Mesenchymal stem cell (in vitro differentiated cells and primary cell): ENCODE results near the gene BAG5.

Experiments
- DNase-seq: peaks from one replicate; pipeline ENCODE4 v3.0.0-alpha.2; 2013
- H2AFZ ChIP-seq: one replicate; pipeline ENCODE4 v1.6.1; 2013; ENCODE audit warnings: low read depth, mild to moderate bottlenecking, control low read depth, inconsistent platforms, low read length, moderate library complexity
- H2AK5ac ChIP-seq: 2 replicates; pipeline ENCODE4 v1.6.1; 2013; ENCODE audit warnings: low read length, moderate library complexity, mild to moderate bottlenecking, inconsistent platforms; ENCODE audit not compliant: severe bottlenecking
- H2BK120ac ChIP-seq: one replicate; pipeline ENCODE4 v1.6.1; 2013; ENCODE audit warnings: low read depth, mild to moderate bottlenecking, inconsistent platforms, low read length, moderate library complexity
- H2BK12ac ChIP-seq, 2 experiments: one replicate each; pipeline ENCODE4 v1.6.1; 2013; ENCODE audit warnings: inconsistent platforms in 2 of 2, low read length in 2 of 2, mild to moderate bottlenecking in 2 of 2, moderate library complexity in 2 of 2, control low read depth in 1 of 2
- H2BK15ac ChIP-seq: one replicate; pipeline ENCODE4 v1.6.1; 2013; ENCODE audit warnings: mild to moderate bottlenecking, low read depth, inconsistent platforms; ENCODE audit not compliant: poor library complexity, severe bottlenecking
- H2BK5ac ChIP-seq: 2 replicates; pipeline ENCODE4 v1.6.1; 2013; ENCODE audit warnings: low read depth, mild to moderate bottlenecking, low read length, control low read depth, inconsistent platforms; ENCODE audit not compliant: poor library complexity, severe bottlenecking
- H3K14ac ChIP-seq, 2 experiments: one replicate each; pipeline ENCODE4 v1.6.1; 2013; ENCODE audit warnings: inconsistent platforms in 2 of 2, low read length in 2 of 2, control low read depth in 1 of 2, mild to moderate bottlenecking in 1 of 2, moderate library complexity in 1 of 2
- H3K18ac ChIP-seq, 2 experiments: one replicate each; pipeline ENCODE4 v1.6.1; 2013; ENCODE audit warnings: inconsistent platforms in 2 of 2, low read length in 2 of 2, control low read depth in 1 of 2, low read depth in 1 of 2, mild to moderate bottlenecking in 1 of 2
- H3K23ac ChIP-seq, 2 experiments: one replicate each; pipeline ENCODE4 v1.6.1; 2013; ENCODE audit warnings: inconsistent platforms in 2 of 2, low read length in 2 of 2, mild to moderate bottlenecking in 2 of 2, moderate library complexity in 2 of 2, control low read depth in 1 of 2
- H3K27ac ChIP-seq: 2 replicates; pipeline ENCODE4 v1.5.1; 2013; ENCODE audit warnings: mild to moderate bottlenecking, moderate library complexity, low read length, control low read depth, inconsistent platforms; ENCODE audit not compliant: poor library complexity, severe bottlenecking
- H3K27me3 ChIP-seq, 2 experiments: 2 replicates each; pipeline versions ENCODE4 v1.6.1 to v1.7.0; 2013; ENCODE audit warnings: low read length in 2 of 2, mild to moderate bottlenecking in 2 of 2, moderate library complexity in 2 of 2, control low read depth in 1 of 2, inconsistent platforms in 1 of 2; ENCODE audit not compliant: control insufficient read depth in 1 of 2, insufficient read depth in 1 of 2
- H3K36me3 ChIP-seq, 2 experiments: 2 replicates each; pipeline versions ENCODE4 v1.6.1 to v1.7.0; 2013; ENCODE audit warnings: low read length in 2 of 2, control low read depth in 1 of 2, inconsistent platforms in 1 of 2, low read depth in 1 of 2, mild to moderate bottlenecking in 1 of 2; ENCODE audit not compliant: insufficient read depth in 2 of 2, control insufficient read depth in 1 of 2
- H3K4ac ChIP-seq, 2 experiments: one replicate each; pipeline ENCODE4 v1.6.1; 2013; ENCODE audit warnings: inconsistent platforms in 2 of 2, low read length in 2 of 2, mild to moderate bottlenecking in 2 of 2, moderate library complexity in 2 of 2, control low read depth in 1 of 2, low read depth in 1 of 2
- H3K4me1 ChIP-seq: 2 replicates; pipeline ENCODE4 v1.6.1; 2013; ENCODE audit warnings: low read depth, low read length, control low read depth; ENCODE audit not compliant: control insufficient read depth, insufficient read depth
- H3K4me2 ChIP-seq: 2 replicates; pipeline ENCODE4 v1.6.1; 2013; ENCODE audit warnings: low read length, mild to moderate bottlenecking, inconsistent platforms; ENCODE audit not compliant: poor library complexity, severe bottlenecking
- H3K4me3 ChIP-seq, 2 experiments: 2 replicates each; pipeline versions ENCODE4 v1.5.1 to v1.7.0; 2013; ENCODE audit warnings: low read length in 2 of 2, mild to moderate bottlenecking in 2 of 2, control low read depth in 1 of 2, low read depth in 1 of 2; ENCODE audit not compliant: insufficient read depth in 1 of 2
- H3K79me1 ChIP-seq: replicated peaks from 2 replicates; pipeline ENCODE4 v1.6.1; 2013; ENCODE audit warnings: mild to moderate bottlenecking, control low read depth, low read length, inconsistent platforms; ENCODE audit not compliant: poor library complexity, severe bottlenecking
- H3K9ac ChIP-seq: 2 replicates; pipeline ENCODE4 v1.7.0; 2013; ENCODE audit warnings: mild to moderate bottlenecking, low read length, moderate library complexity
- H3K9me3 ChIP-seq: 2 replicates; pipeline ENCODE4 v1.7.0; 2013; ENCODE audit warnings: mild to moderate bottlenecking, low read length; ENCODE audit not compliant: control insufficient read depth
- H4K8ac ChIP-seq: one replicate; pipeline ENCODE4 v1.6.1; 2013; ENCODE audit warnings: inconsistent platforms, mild to moderate bottlenecking, low read length, moderate library complexity
- H4K91ac ChIP-seq: one replicate; pipeline ENCODE4 v1.6.1; 2013; ENCODE audit warnings: mild to moderate bottlenecking, low read length, inconsistent platforms
- WGBS: methylation state at CpG from one replicate; pipeline ENCODE4 v1.1.7; 2013; ENCODE audit warnings: mixed read lengths; 5-methylcytosine and 5-hydroxymethylcytosine counted together

Gene BAG5

GRCh38 chr14:103533999-103534575 is 28.4 kb downstream of the BAG5 start:
- Histone ChIP-seq H4K8ac (no peak overlapping the region), H3K27me3 (no peaks in the 10 kb centered on the region), H2AFZ (no peak overlapping the region), H3K14ac (no peak overlapping the region), H3K27ac (no peak overlapping the region), H3K23ac (no peak overlapping the region), H3K18ac (no peak overlapping the region), H3K4me3 (no peak overlapping the region), H2BK15ac (no peak overlapping the region), H3K79me1 (peaks cover 29% of the 10 kb centered on the region), H3K9ac (no peak overlapping the region), H3K4me1 (peaks cover 47% of the 10 kb centered on the region), H3K4ac (no peak overlapping the region), H2BK5ac (no peak overlapping the region), H3K9me3 (no peaks in the 10 kb centered on the region), H4K91ac (no peak overlapping the region), H3K4me2 (no peak overlapping the region), H3K36me3 (peaks cover 18 to 75% of the 10 kb centered on the region in 2 experiments), H2BK120ac (no peak overlapping the region), H2AK5ac (no peak overlapping the region), H2BK12ac (no peak overlapping the region)
- DNase-seq = no peak
- 90% methylated on average over 25 of the region's 25 CpGs for WGBS

- Histone ChIP-seq H3K4ac (no peak overlapping the region), H3K79me1 (peaks cover 33% of the 10 kb centered on the region), H2BK12ac (no peak overlapping the region), H4K91ac (no peak overlapping the region), H3K4me2 (no peak overlapping the region), H2BK120ac (no peak overlapping the region), H3K9me3 (no peaks in the 10 kb centered on the region), H3K14ac (no peak overlapping the region), H3K23ac (no peak overlapping the region), H4K8ac (no peak overlapping the region), H3K18ac (no peak overlapping the region), H2AK5ac (no peak overlapping the region), H3K4me3 (no peak overlapping the region), H2BK15ac (no peak overlapping the region), H3K36me3 (peaks cover 18 to 75% of the 10 kb centered on the region in 2 experiments), H2BK5ac (no peak overlapping the region), H3K4me1 (peaks cover 46% of the 10 kb centered on the region), H3K27ac (no peak overlapping the region), H3K27me3 (no peaks in the 10 kb centered on the region), H3K9ac (no peak overlapping the region), H2AFZ (no peak overlapping the region)
- no peak for DNase-seq
- 92% methylated on average over 23 of the region's 23 CpGs for WGBS
Measured at GRCh38 chr14:103533137-103533998, 29.1 kb downstream of the BAG5 start.

GRCh38 chr14:103532216-103533136 is 30.0 kb downstream of the BAG5 start:
- Histone ChIP-seq H3K9ac (no peak overlapping the region), H2BK15ac (no peak overlapping the region), H3K79me1 (peaks cover 34% of the 10 kb centered on the region), H3K4me3 (no peak overlapping the region), H3K9me3 (no peaks in the 10 kb centered on the region), H3K14ac (no peak overlapping the region), H3K27ac (no peak overlapping the region), H3K4ac (no peak overlapping the region), H3K18ac (no peak overlapping the region), H3K4me2 (no peak overlapping the region), H3K27me3 (no peaks in the 10 kb centered on the region), H3K36me3 (peaks cover 18 to 71% of the 10 kb centered on the region in 2 experiments), H2AFZ (no peak overlapping the region), H2AK5ac (no peak overlapping the region), H2BK5ac (no peak overlapping the region), H4K8ac (no peak overlapping the region), H3K4me1 (peaks cover 50% of the 10 kb centered on the region), H2BK12ac (no peak overlapping the region), H2BK120ac (no peak overlapping the region), H3K23ac (no peak overlapping the region), H4K91ac (no peak overlapping the region)
- no peak for DNase-seq
- 96% methylated on average over 32 of the region's 32 CpGs for WGBS
